K562 (cell line): ENCODE data around the gene ZNF474. TPM values are rescaled to one million over a fixed set of nuclear protein-coding genes. Genes with fewer than 3 reads are reported as not detected.
A peak's percentile ranks its signal among the peaks of the same experiment; 100 is the strongest.

Source experiments
- ATAC-seq: fragments of 200-7000 bp; cut with Tn5 transposase; 3 replicates; pipeline ENCODE4 v1.9.1; 2020; ENCODE audit warnings: moderate library complexity
- BruUV-seq: library from RNA; stranded (reverse); fragments of 400-500 nt; replicated peaks from 2 replicates; lab custom pipeline; 2021; lab: Mats Ljungman, UMichigan
- CTCF ChIA-PET: fragments of 300-600 bp; formaldehyde crosslinking; extraction: SDS; loops from one replicate; lab custom pipeline; 2021; ENCODE audit warnings: low intra/inter-chr PET ratio; lab: Yijun Ruan, JAX
- POLR2A ChIA-PET: fragments of 300-600, 350-650 bp; sonication (Branson Sonifier 250); formaldehyde crosslinking; extraction: SDS; loops from one replicate; lab custom pipeline; 2021; ENCODE audit warnings: antibody characterized with exemption, inconsistent platforms; lab: Yijun Ruan, JAX
- DNase-seq, 4 experiments: peaks; one replicate each; pipeline versions ENCODE4 v3.0.0 to v3.0.0-alpha.2; 2011 to 2018; ENCODE audit warnings: low spot score in 3 of 4, mixed read lengths in 3 of 4; ENCODE audit errors: extremely low read depth in 1 of 4
- FAIRE-seq: peaks from 2 replicates; lab custom pipeline; 2011; peaks lifted over from hg19 to GRCh38; lab: Jason Lieb, UNC
- H2AFZ ChIP-seq: 2 replicates; pipeline ENCODE4 v1.6.0; 2011; ENCODE audit warnings: low read depth, low read length, control low read depth, inconsistent platforms
- H3K27ac ChIP-seq: fragments of 200-600 bp; 3 replicates; pipeline ENCODE4 v1.8.0; 2011; ENCODE audit warnings: low read depth, mild to moderate bottlenecking, control low read depth, inconsistent platforms, low read length, moderate library complexity, mixed read lengths; ENCODE audit errors: extremely low read depth
- H3K27me3 ChIP-seq, 2 experiments: fragments of 300-600 bp in 1 of 2; 2 replicates in 1 of 2; 3 replicates in 1 of 2; pipeline versions ENCODE4 v1.6.0 to v1.8.0; 2011; ENCODE audit warnings: inconsistent platforms in 2 of 2, low read length in 2 of 2, mild to moderate bottlenecking in 1 of 2, mixed read lengths in 1 of 2, moderate library complexity in 1 of 2; ENCODE audit not compliant: control insufficient read depth in 2 of 2, insufficient read depth in 2 of 2
- H3K36me3 ChIP-seq: fragments of 300-600 bp; 3 replicates; pipeline ENCODE4 v1.8.0; 2011; ENCODE audit warnings: mild to moderate bottlenecking, low read length, inconsistent platforms; ENCODE audit not compliant: control insufficient read depth, insufficient read depth
- H3K4me1 ChIP-seq, 2 experiments: fragments of 200-600 bp in 1 of 2; replicated peaks in 1 of 2; 2 replicates in 1 of 2; 3 replicates in 1 of 2; pipeline versions ENCODE4 v1.5.1 to v1.8.0; 2011; ENCODE audit warnings: inconsistent platforms in 2 of 2, low read length in 2 of 2, mild to moderate bottlenecking in 1 of 2, mixed read lengths in 1 of 2, moderate library complexity in 1 of 2; ENCODE audit not compliant: control insufficient read depth in 2 of 2, insufficient read depth in 2 of 2
- H3K4me2 ChIP-seq: 2 replicates; pipeline ENCODE4 v1.6.1; 2011; ENCODE audit warnings: low read length, control low read depth, inconsistent platforms, mixed read lengths; ENCODE audit not compliant: insufficient read depth
- H3K4me3 ChIP-seq: fragments of 200-600 bp; sonication (generic), shearing (Covaris generic); 2 replicates; pipeline ENCODE4 v1.5.1; 2016; ENCODE audit warnings: control low read depth, inconsistent platforms
- H3K79me2 ChIP-seq: fragments of 200-600 bp; 3 replicates; pipeline ENCODE4 v1.8.0; 2011; ENCODE audit warnings: low read length, inconsistent platforms; ENCODE audit not compliant: control insufficient read depth, insufficient read depth
- H3K9ac ChIP-seq, 2 experiments: 2 replicates each; pipeline versions ENCODE4 v1.6.0 to v1.6.1; 2011; ENCODE audit warnings: low read depth in 2 of 2, low read length in 2 of 2, control low read depth in 1 of 2, inconsistent platforms in 1 of 2, mild to moderate bottlenecking in 1 of 2, mixed read lengths in 1 of 2; ENCODE audit not compliant: insufficient read depth in 1 of 2
- H3K9me1 ChIP-seq: one replicate; pipeline ENCODE4 v1.6.0; 2011; ENCODE audit warnings: inconsistent platforms, mild to moderate bottlenecking, low read length, moderate library complexity; ENCODE audit not compliant: control insufficient read depth, insufficient read depth
- H3K9me3 ChIP-seq: replicated peaks from 2 replicates; pipeline ENCODE4 v1.5.1; 2011; ENCODE audit warnings: low read depth, low read length, inconsistent platforms; ENCODE audit not compliant: control insufficient read depth, insufficient read depth
- H4K20me1 ChIP-seq: replicated peaks from 2 replicates; pipeline ENCODE4 v1.6.1; 2011; ENCODE audit warnings: low read length, inconsistent platforms, mixed read lengths; ENCODE audit not compliant: control insufficient read depth, insufficient read depth
- BRF1 ChIP-seq: IDR thresholded peaks from 3 replicates; pipeline ENCODE4 v1.6.1; 2011; ENCODE audit warnings: borderline replicate concordance, mild to moderate bottlenecking; ENCODE audit not compliant: insufficient read length; ENCODE audit errors: extremely low read depth
- EWSR1 ChIP-seq: fragments of 450-650 bp; IDR thresholded peaks from 2 replicates; pipeline ENCODE4 v1.6.1; 2018; ENCODE audit warnings: borderline replicate concordance, mild to moderate bottlenecking, low read depth, moderate library complexity; ENCODE audit not compliant: partially characterized antibody
- FOXK2 ChIP-seq, 2 experiments: fragments of 450-650 bp; IDR thresholded peaks in 1 of 2; conservative IDR thresholded peaks in 1 of 2; 2 replicates each; pipeline ENCODE4 v1.6.1; 2016; ENCODE audit warnings: low read depth in 2 of 2, mild to moderate bottlenecking in 1 of 2
- GABPB2 ChIP-seq: fragments of 250-450 bp; sonication (Bioruptor Pico); conservative IDR thresholded peaks from 2 replicates; pipeline ENCODE4 v1.5.1; 2021; ENCODE audit warnings: mild to moderate bottlenecking
- KLF16 ChIP-seq: IDR thresholded peaks from 2 replicates; pipeline ENCODE4 v1.6.1; 2016; ENCODE audit warnings: antibody characterized with exemption
- MAFK ChIP-seq: IDR thresholded peaks from 2 replicates; pipeline ENCODE4 v1.6.1; 2011; ENCODE audit warnings: low read length, improper control_type of control experiment
- NCOA2 ChIP-seq, 2 experiments: fragments of 450-650 bp; IDR thresholded peaks; 2 replicates each; pipeline ENCODE4 v1.6.1; 2018; ENCODE audit warnings: mild to moderate bottlenecking in 2 of 2, moderate library complexity in 1 of 2; ENCODE audit not compliant: partially characterized antibody in 2 of 2
- NFATC3 ChIP-seq: fragments of 450-650 bp; IDR thresholded peaks from 2 replicates; pipeline ENCODE4 v1.6.1; 2017; ENCODE audit warnings: mild to moderate bottlenecking
- POLR2H ChIP-seq: IDR thresholded peaks from 2 replicates; pipeline ENCODE4 v1.6.1; 2016; ENCODE audit warnings: missing genetic modification characterization, low read depth, mild to moderate bottlenecking, control low read depth, missing compliant biosample characterization, moderate library complexity
- PRMT5 ChIP-seq: sonication (generic); formaldehyde crosslinking; IDR thresholded peaks from 2 replicates; pipeline ENCODE4 v1.5.0; 2020; ENCODE audit warnings: missing genetic modification reagents
- TAF7 ChIP-seq: fragments of 450-650 bp; IDR thresholded peaks from 2 replicates; pipeline ENCODE4 v1.6.1; 2016; ENCODE audit warnings: missing genetic modification characterization, missing compliant biosample characterization
- TAL1 ChIP-seq: fragments of 450-650 bp; IDR thresholded peaks from 2 replicates; pipeline ENCODE4 v1.6.1; 2016; ENCODE audit warnings: mild to moderate bottlenecking
- ZNF583 ChIP-seq: fragments of 250-450 bp; sonication (Bioruptor Pico); IDR thresholded peaks from 2 replicates; pipeline ENCODE4 v1.4.0; 2020
- ZNF764 ChIP-seq: fragments of 250-450 bp; sonication (Bioruptor Pico); IDR thresholded peaks from 2 replicates; pipeline ENCODE4 v1.4.0; 2020; ENCODE audit warnings: low read depth, mild to moderate bottlenecking, moderate library complexity
- ZZZ3 ChIP-seq: fragments of 450-650 bp; IDR thresholded peaks from 2 replicates; pipeline ENCODE4 v1.6.1; 2016; ENCODE audit warnings: antibody characterized with exemption, mild to moderate bottlenecking, moderate library complexity
- WGBS: fragments of 100-300 bp; shearing (Covaris generic); methylation state at CpG from one replicate; pipeline ENCODE4 v1.1.6; 2016; ENCODE audit warnings: low coverage, mixed read lengths; ENCODE audit not compliant: insufficient coverage; ENCODE audit errors: missing lambda C conversion rate; 5-methylcytosine and 5-hydroxymethylcytosine counted together
- in situ Hi-C: fragments of 300-500 bp; cut with MboI; formaldehyde crosslinking; loops from 4 replicates; pipeline ENCODE4 v1.15.0; 2018; ENCODE audit warnings: inconsistent platforms, mixed read lengths
- intact Hi-C: fragments of 100-400 bp; cut with micrococcal nuclease; formaldehyde crosslinking; loops from 2 replicates; pipeline ENCODE4 v1.14.2; 2022
- polyA plus RNA-seq, 8 experiments: library from polyadenylated mRNA; depleted of rRNA in 4 of 8; stranded (reverse) in 5 of 8; unstranded in 3 of 8; fragments of >200 nt; fragmentation: Nextera tagmentation in 2 of 8; fragmentation: Illumina TruSeq in 1 of 8; extraction: Ambion mirVana in 2 of 8; extraction: Trizol in 1 of 8; gene quantifications; 2 replicates each; pipeline versions ENCODE4 v1.2.1 to v1.2.3, GENCODE V29; 2011 to 2014; ENCODE audit warnings: inconsistent platforms in 1 of 8, missing spikeins in 1 of 8
- total RNA-seq, 7 experiments: library from RNA; depleted of rRNA in 6 of 7; stranded (reverse); fragments of >200 nt in 6 of 7; fragmentation: Illumina TruSeq in 2 of 7; extraction: Trizol in 2 of 7; gene quantifications; 2 replicates each; pipeline versions ENCODE4 v1.2.1 to v1.2.3, GENCODE V29; 2011 to 2021; ENCODE audit warnings: low replicate concordance in 1 of 7
- TF ChIP-seq, protein P1 (sequence below): sonication (generic); formaldehyde crosslinking; IDR thresholded peaks from 2 replicates; pipeline ENCODE4 v1.8.0; 2022; ENCODE audit warnings: mild to moderate bottlenecking, low read depth, missing genetic modification reagents
- TF ChIP-seq, protein P2 (sequence below): fragments of 250-450 bp; sonication (Bioruptor Pico); IDR thresholded peaks from 2 replicates; pipeline ENCODE4 v1.4.0; 2020; ENCODE audit warnings: mild to moderate bottlenecking
- TF ChIP-seq, protein P3 (sequence below): sonication (generic); formaldehyde crosslinking; IDR thresholded peaks from 2 replicates; pipeline ENCODE4 v1.8.0; 2023; ENCODE audit warnings: mild to moderate bottlenecking, missing genetic modification reagents

Gene ZNF474
- total and polyA plus RNA-seq, 9 of the 15 experiments (the other 6 are each of a cell fraction or from before 2014, with no cell fraction given), result 0.16 to 0.62 (median 0.39) TPM

DNA sequence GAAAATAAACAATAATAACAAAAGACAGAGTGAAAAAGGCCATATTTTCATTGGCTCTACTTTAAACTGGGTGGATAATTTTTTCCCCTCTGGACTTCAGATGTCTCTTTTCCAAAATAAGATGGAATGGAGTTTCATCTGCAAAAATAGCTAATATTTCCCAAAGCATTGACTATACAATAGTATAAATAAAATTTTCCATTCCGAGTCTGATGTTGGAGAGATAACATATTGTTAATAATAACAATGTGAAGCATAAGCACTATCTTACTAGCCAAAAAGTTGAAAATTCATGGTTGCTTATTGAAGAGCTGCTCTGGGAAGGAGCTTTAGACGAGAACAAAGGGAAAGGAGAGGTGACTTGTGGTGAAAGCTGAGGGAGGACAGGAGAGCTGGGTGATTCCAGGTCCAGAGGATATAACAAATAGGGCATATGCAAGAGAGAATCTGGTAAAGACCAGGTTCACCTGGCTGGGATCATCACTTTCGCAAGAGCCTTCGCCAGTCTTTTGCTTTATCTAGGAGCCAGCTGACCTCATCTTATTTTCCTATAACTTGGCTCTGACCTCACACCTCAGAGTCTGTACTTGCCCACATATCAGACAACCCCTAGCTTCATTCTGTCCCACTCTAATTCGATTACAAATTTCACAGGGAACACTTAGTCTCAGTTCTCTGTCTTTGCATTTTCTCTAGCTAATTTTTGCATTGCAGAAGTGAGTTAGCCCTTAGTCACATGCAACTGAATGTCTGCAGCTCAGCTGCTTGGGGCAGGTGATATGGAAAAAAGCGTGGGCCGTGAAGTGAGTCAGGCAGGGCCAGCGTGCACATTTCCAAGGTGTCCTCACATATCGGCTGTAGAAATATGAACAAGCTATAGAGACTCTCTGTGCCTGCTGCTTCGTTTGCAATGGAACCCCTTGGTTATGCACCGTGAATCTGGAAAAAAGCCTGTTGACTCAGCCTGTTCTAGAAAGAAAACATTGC is 7.6 kb upstream of the ZNF474 start:
- Histone ChIP-seq H3K9ac (peak overlapping the region in 1 of 2 experiments; percentile 53; a peak in 2 of 4 replicates), H3K4me1 (peaks cover 2 to 40% of the 10 kb centered on the region in 2 experiments; a peak in 2 of 5 replicates), H3K4me2 (peak overlapping the region; percentile 54; the same call in 1 of the 2 replicates), H3K27me3 (no peaks in the 10 kb centered on the region), H3K9me1 (no peaks in the 10 kb centered on the region), H3K79me2 (no peaks in the 10 kb centered on the region), H3K4me3 (no peak overlapping the region), H2AFZ (peak overlapping the region; percentile 21), H3K9me3 (no peaks in the 10 kb centered on the region), H4K20me1 (no peaks in the 10 kb centered on the region), H3K36me3 (no peaks in the 10 kb centered on the region), H3K27ac (no peak overlapping the region; the same call in 2 of the 3 replicates)
- FAIRE-seq (peak; percentile 81), ATAC-seq (peak; percentile 53), DNase-seq (peak; percentile 14 to 83 (median 43))
- ChIA-PET POLR2A (interaction anchor here (0.8 to 1.5 kb wide), 4 partner anchors 9 to 160 kb away, joined by 3 to 7 read pairs (median 6); partner anchors contain the start of gene SRFBP1), CTCF (no interaction called here)
- WGBS, result 15% methylated on average over 11 of the region's 11 CpGs
- intact Hi-C loops, result no loop called here
- no TSS peak for BruUV-seq
- in situ Hi-C loops, result no loop called here
- TF ChIP-seq GABPB2 (CRISPR knock-in tag) (no peak), EWSR1 (no peak), ZNF764 (CRISPR knock-in tag) (no peak), PRMT5 (CRISPR knock-in tag) (no peak), TAF7 (tag) (no peak), BRF1 (no peak), ZZZ3 (no peak), NFATC3 (no peak), KLF16 (peak; percentile 27; the same call in 1 of the 2 replicates), POLR2H (tag) (no peak), FOXK2 (conservative IDR thresholded peaks at IDR 0.05 in 1 of 2, IDR thresholded peaks at IDR 0.05 in 1 of 2; ENCODE audit: low read depth in 2 of 2) (0 out of 4 replicates have a peak, but pooled peaks of 1 of the 2 experiments have one; percentile 29), NCOA2 (IDR thresholded peaks at IDR 0.05; ENCODE audit: partially characterized antibody in 2 of 2) (no peak), MAFK (0 out of 2 replicates have a peak, but pooled peaks have one; percentile 12), TAL1 (peak; percentile 39; the same call in 1 of the 2 replicates), ZNF583 (0 out of 2 replicates have a peak, but pooled peaks have one; percentile 41)
- TF ChIP-seq, protein P1, sequence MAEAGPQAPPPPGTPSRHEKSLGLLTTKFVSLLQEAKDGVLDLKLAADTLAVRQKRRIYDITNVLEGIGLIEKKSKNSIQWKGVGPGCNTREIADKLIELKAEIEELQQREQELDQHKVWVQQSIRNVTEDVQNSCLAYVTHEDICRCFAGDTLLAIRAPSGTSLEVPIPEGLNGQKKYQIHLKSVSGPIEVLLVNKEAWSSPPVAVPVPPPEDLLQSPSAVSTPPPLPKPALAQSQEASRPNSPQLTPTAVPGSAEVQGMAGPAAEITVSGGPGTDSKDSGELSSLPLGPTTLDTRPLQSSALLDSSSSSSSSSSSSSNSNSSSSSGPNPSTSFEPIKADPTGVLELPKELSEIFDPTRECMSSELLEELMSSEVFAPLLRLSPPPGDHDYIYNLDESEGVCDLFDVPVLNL, result no peak
- TF ChIP-seq, protein P2, sequence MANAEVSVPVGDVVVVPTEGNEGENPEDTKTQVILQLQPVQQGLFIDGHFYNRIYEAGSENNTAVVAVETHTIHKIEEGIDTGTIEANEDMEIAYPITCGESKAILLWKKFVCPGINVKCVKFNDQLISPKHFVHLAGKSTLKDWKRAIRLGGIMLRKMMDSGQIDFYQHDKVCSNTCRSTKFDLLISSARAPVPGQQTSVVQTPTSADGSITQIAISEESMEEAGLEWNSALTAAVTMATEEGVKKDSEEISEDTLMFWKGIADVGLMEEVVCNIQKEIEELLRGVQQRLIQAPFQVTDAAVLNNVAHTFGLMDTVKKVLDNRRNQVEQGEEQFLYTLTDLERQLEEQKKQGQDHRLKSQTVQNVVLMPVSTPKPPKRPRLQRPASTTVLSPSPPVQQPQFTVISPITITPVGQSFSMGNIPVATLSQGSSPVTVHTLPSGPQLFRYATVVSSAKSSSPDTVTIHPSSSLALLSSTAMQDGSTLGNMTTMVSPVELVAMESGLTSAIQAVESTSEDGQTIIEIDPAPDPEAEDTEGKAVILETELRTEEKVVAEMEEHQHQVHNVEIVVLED (CRISPR knock-in tag), result no peak
- TF ChIP-seq, protein P3, sequence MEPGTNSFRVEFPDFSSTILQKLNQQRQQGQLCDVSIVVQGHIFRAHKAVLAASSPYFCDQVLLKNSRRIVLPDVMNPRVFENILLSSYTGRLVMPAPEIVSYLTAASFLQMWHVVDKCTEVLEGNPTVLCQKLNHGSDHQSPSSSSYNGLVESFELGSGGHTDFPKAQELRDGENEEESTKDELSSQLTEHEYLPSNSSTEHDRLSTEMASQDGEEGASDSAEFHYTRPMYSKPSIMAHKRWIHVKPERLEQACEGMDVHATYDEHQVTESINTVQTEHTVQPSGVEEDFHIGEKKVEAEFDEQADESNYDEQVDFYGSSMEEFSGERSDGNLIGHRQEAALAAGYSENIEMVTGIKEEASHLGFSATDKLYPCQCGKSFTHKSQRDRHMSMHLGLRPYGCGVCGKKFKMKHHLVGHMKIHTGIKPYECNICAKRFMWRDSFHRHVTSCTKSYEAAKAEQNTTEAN (CRISPR knock-in tag), result no peak
